ENCODE results near the gene THBS2. TPM values are rescaled to one million over a fixed set of nuclear protein-coding genes. Genes with fewer than 3 reads are reported as not detected.
"Not testable (repeated sequence)": the region's sequence is repeated elsewhere in the genome, so short reads cannot be mapped to it uniquely, and the experiment has no call there.

THBS2 gene
- total RNA-seq, 8 experiments from 2014 or later, result 0.59 to 42.2 (median 2.6) TPM

DNA sequence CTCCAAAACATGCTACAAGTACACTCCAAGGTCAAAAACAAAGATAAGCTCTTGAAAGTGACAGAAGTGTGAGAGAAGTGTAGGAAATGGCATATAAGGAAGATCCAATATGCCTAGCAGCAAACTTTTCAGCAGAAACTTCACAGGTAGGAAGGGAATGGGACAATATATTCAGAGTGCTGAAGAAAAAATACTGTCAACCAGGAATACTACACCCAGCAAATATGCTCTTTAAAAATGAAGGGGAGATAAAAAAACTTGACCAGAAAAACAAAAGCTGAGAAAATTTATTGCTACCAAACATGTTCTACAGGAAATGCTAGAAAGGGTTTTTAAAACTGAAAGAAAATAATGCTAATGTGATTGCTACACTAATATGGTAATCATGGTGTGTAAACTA is 46.2 kb downstream of the THBS2 start:
- Histone ChIP-seq H3K4me3 (no peak overlapping the region), H3K4me1 (replicated peaks in 1 of 2) (peaks cover 0 to 3% of the 10 kb centered on the region in 2 donors), H3K27ac (no peak overlapping the region)
- in situ Hi-C loops (cut with MboI; ENCODE audit: low pct_unique_long_range_greater_than_20kb in 2 of 9, low sequenced_read_pairs in 9 of 9, unreplicated experiment in 9 of 9), result no loop called here
- ATAC-seq (replicated peaks in 6 of 8), result no peak

DNA sequence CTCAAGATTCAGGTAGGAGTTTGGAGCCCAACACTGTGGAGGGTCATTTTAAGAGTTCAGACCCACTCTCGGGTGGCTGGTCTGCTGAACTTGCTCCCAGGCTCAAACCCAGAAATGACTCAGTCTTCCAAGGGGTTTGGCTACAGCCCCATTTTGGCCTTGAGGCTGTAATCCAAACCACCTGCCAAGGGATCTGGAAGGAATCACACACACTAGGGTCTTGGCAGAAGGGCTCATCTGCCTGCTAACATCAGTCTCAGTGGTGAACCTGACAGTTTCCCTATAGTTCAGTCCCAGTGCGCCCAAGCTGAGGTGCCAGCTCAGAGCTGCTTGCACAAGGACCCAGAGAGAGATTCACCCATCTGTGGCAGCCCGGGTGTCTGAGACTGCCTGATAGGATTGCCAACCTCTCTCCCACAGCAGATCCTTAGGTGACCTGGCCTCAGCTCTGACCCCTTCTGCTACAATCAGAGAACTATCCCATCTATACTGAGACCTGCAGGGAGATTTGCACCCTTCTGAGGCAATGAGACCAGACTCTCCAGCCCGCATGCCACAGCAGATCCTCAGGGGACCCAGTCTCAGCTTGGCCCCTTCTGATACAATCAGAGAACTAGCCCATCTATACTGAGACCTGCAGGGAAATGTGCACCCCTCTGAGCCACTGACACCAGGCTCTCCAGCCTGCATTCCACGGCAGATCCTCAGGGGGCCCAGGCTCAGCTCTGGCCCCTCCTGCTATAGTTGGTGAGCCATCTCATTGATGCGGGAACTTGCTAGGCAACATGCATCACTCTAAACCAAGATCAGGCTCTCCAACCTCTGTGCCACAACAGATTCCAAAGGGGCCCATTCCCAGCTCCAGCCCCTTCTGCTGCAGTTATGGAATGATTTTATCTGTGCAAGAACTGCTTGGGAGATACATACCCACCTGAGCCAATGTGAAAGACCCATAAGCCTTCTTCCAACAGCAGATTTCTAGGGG is 48.2 kb downstream of the THBS2 start:
- Histone ChIP-seq H3K4me3 (no peak overlapping the region), H3K27ac (no peak overlapping the region), H3K4me1 (replicated peaks in 1 of 2) (no peaks in the 10 kb centered on the region)
- WGBS, 10 experiments, result 0 to 93% (median 76%) methylated on average over 1 to 5 of the region's 6 CpGs; no CpG with 5 or more reads in 4 of the 10 experiments
- ATAC-seq (replicated peaks in 6 of 8), result no peak
- in situ Hi-C loops (cut with MboI; ENCODE audit: low pct_unique_long_range_greater_than_20kb in 2 of 9, low sequenced_read_pairs in 9 of 9, unreplicated experiment in 9 of 9), result no loop called here

DNA sequence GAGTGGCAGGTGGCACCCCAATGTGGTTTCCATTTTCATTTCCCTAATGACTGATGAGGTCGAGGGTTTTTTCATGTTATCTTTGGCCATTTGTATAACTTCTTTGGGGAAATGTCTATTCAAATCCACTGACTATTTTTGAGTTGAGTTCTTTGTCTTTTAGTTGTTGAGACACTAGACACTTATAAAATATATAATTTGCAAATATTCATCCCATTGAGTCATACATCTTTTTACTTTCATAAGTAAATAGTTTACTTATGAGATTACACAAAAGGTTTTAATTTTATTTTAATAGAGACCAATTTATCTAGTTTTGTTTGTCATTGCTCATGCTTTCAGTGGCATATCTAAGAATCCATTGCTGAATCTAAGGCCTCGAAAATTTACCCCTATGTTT is 49.5 kb downstream of the THBS2 start:
- in situ Hi-C loops (cut with MboI; ENCODE audit: low pct_unique_long_range_greater_than_20kb in 2 of 9, low sequenced_read_pairs in 9 of 9, unreplicated experiment in 9 of 9), result no loop called here
- Histone ChIP-seq H3K4me3 (no peak overlapping the region), H3K27ac (no peak overlapping the region), H3K4me1 (replicated peaks in 1 of 2) (no peaks in the 10 kb centered on the region)
- no peak for ATAC-seq (replicated peaks in 6 of 8)
- 0 to 67% (median 48%) methylated on average over 1 to 2 of the region's 2 CpGs for WGBS, 10 experiments

- no peak overlapping the region for H3K4me3 ChIP-seq
- ATAC-seq (replicated peaks in 6 of 8), result no peak
- no peak overlapping the region for H3K27ac ChIP-seq
- H3K4me1 ChIP-seq (replicated peaks in 1 of 2), result no peaks in the 10 kb centered on the region
- WGBS, 10 experiments, result 75 to 100% (median 84%) methylated on average over 2 to 12 of the region's 12 CpGs; no CpG with 5 or more reads in 3 of the 10 experiments
- in situ Hi-C loops (cut with MboI; ENCODE audit: low pct_unique_long_range_greater_than_20kb in 2 of 9, low sequenced_read_pairs in 9 of 9, unreplicated experiment in 9 of 9), result no loop called here
These were observed 51.7 kb downstream of the THBS2 start for GRCh38 chr6:169201985-169202384.

DNA sequence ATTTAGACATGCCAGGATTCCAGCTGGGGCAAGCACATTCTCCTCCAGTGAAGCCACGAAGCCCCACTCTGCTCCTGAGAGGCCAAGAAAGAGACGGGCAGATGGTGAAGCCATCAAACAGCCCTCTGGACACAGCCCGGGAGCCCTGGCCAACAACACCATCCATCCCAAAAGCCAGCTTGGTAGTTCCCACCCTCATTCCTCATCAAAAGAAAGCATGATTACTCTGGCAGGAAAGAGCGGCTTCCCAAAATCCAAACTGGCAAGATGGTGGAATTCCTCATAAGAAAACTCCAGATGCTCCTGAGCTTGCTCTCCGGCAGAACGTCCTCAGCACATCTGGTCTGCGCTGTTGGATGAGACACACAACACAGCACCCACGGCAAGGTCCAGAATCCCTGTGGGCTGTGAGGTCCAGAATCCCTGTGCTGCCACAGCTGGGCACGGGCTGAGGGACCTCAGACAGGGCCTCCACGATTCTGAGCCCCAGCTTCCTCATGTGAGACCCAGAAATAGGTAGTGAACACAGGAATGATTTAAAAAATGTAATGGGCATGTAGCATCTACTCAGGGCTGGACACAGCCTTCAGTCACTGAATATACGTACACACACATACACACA is 52.6 kb downstream of the THBS2 start:
- Histone ChIP-seq H3K27ac (no peak overlapping the region), H3K4me3 (no peak overlapping the region), H3K4me1 (replicated peaks in 1 of 2) (no peaks in the 10 kb centered on the region)
- no peak for ATAC-seq (replicated peaks in 6 of 8)
- in situ Hi-C loops (cut with MboI; ENCODE audit: low pct_unique_long_range_greater_than_20kb in 2 of 9, low sequenced_read_pairs in 9 of 9, unreplicated experiment in 9 of 9), result no loop called here
- WGBS, 10 experiments, result 40 to 92% (median 60%) methylated on average over 2 to 7 of the region's 11 CpGs; no CpG with 5 or more reads in 2 of the 10 experiments

- no peak for ATAC-seq (replicated peaks in 6 of 8)
- in situ Hi-C loops (cut with MboI; ENCODE audit: low pct_unique_long_range_greater_than_20kb in 2 of 9, low sequenced_read_pairs in 9 of 9, unreplicated experiment in 9 of 9), result no loop called here
- Histone ChIP-seq H3K27ac (no peak overlapping the region), H3K4me3 (no peak overlapping the region), H3K4me1 (replicated peaks in 1 of 2) (no peaks in the 10 kb centered on the region)
- 50 to 100% (median 84%) methylated on average over 1 to 4 of the region's 9 CpGs; no CpG with 5 or more reads in 4 of the 10 experiments for WGBS, 10 experiments
These were observed 53.9 kb downstream of the THBS2 start for GRCh38 chr6:169199625-169200335.

GRCh38 chr6:169198885-169199284 is 54.8 kb downstream of the THBS2 start:
- 0 to 100% (median 95%) methylated on average over 1 to 3 of the region's 3 CpGs; no CpG with 5 or more reads in 1 of the 10 experiments for WGBS, 10 experiments

GRCh38 chr6:169197929-169198328 is 55.7 kb downstream of the THBS2 start:
- WGBS, 10 experiments, result 78 to 100% (median 90%) methylated on average over 3 to 13 of the region's 15 CpGs; no CpG with 5 or more reads in 3 of the 10 experiments
- in situ Hi-C loops (cut with MboI; ENCODE audit: low pct_unique_long_range_greater_than_20kb in 2 of 9, low sequenced_read_pairs in 9 of 9, unreplicated experiment in 9 of 9); H3K27ac ChIP-seq; H3K4me1 ChIP-seq (replicated peaks in 1 of 2); ATAC-seq (replicated peaks in 6 of 8); H3K4me3 ChIP-seq: not testable (repeated sequence)

More at GRCh38 chr6:169198885-169199284, 54.8 kb downstream of the THBS2 start:
- no peak overlapping the region for H3K4me3 ChIP-seq
- no peak overlapping the region for H3K27ac ChIP-seq
- H3K4me1 ChIP-seq (replicated peaks in 1 of 2), result no peaks in the 10 kb centered on the region
- in situ Hi-C loops (cut with MboI; ENCODE audit: low pct_unique_long_range_greater_than_20kb in 2 of 9, low sequenced_read_pairs in 9 of 9, unreplicated experiment in 9 of 9), result no loop called here
- ATAC-seq (replicated peaks in 6 of 8), result no peak

- ATAC-seq (replicated peaks in 6 of 8); H3K4me1 ChIP-seq (replicated peaks in 1 of 2); H3K4me3 ChIP-seq; in situ Hi-C loops (cut with MboI; ENCODE audit: low pct_unique_long_range_greater_than_20kb in 2 of 9, low sequenced_read_pairs in 9 of 9, unreplicated experiment in 9 of 9); H3K27ac ChIP-seq: not testable (repeated sequence)
- 0 to 67% (median 43%) methylated on average over 1 of the region's 2 CpGs; no CpG with 5 or more reads in 6 of the 10 experiments for WGBS, 10 experiments
These were observed 57.4 kb downstream of the THBS2 start for GRCh38 chr6:169196279-169196678.

- in situ Hi-C loops (cut with MboI; ENCODE audit: low pct_unique_long_range_greater_than_20kb in 2 of 9, low sequenced_read_pairs in 9 of 9, unreplicated experiment in 9 of 9), result no loop called here
- no peak overlapping the region for H3K27ac ChIP-seq
- peak in 2 of 8 experiments; percentile 61 to 75 for ATAC-seq (replicated peaks in 6 of 8)
- 0 to 91% (median 35%) methylated on average over 1 to 2 of the region's 2 CpGs; no CpG with 5 or more reads in 4 of the 10 experiments for WGBS, 10 experiments
- H3K4me3 ChIP-seq, result no peak overlapping the region
- H3K4me1 ChIP-seq (replicated peaks in 1 of 2), result peaks cover 0 to 2% of the 10 kb centered on the region in 2 donors
These were observed 58.9 kb downstream of the THBS2 start for GRCh38 chr6:169194737-169195136.

DNA sequence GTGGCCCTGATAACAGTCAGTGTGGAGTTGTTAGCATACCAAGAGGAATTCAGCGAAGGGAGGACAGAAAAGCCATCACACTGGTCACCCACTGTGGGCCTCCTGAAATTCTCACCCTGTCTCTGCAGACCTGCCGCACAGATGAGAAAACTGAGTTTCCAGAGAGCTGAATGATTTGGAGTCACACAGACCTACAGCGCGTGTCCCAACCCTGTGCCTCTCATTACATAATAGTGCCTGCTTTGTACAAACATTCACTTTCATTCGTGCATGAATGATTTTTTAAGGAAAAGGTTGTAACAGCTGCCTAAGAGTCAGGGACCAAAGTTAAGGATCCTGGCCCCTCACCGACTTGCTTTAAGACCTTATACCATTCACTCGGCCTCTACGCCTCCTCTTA is 62.7 kb downstream of the THBS2 start:
- no peak for ATAC-seq (replicated peaks in 6 of 8)
- Histone ChIP-seq H3K4me3 (no peak overlapping the region), H3K27ac (no peak overlapping the region), H3K4me1 (replicated peaks in 1 of 2) (peaks cover 0 to 2% of the 10 kb centered on the region in 2 donors)
- in situ Hi-C loops (cut with MboI; ENCODE audit: low pct_unique_long_range_greater_than_20kb in 2 of 9, low sequenced_read_pairs in 9 of 9, unreplicated experiment in 9 of 9), result no loop called here
- WGBS, 10 experiments, result 59 to 90% (median 73%) methylated on average over 2 to 8 of the region's 8 CpGs; no CpG with 5 or more reads in 2 of the 10 experiments

DNA sequence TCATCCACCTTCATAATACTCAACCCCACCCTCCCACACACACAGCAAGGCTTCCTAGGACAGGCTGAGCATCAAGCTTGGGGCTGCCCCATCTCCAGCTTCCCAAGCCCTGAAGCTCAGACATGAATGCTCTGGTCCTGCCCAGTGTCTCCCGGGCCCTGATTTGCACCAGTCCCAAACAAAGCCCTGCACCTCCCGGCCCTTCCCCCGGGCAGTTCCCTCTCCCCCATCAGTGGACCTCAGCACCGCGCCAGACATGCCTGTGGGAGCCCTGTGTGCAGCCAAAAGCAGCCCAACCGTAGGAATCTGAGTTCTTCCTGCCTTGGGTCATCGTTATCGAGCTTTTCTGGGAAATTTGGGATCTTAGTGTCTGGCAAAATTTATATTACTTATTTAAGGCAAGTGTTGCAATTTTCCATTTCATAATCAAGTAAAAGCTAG is 63.5 kb downstream of the THBS2 start:
- Histone ChIP-seq H3K4me1 (replicated peaks in 1 of 2) (peaks cover 0 to 2% of the 10 kb centered on the region in 2 donors), H3K27ac (no peak overlapping the region), H3K4me3 (no peak overlapping the region)
- 0 to 97% (median 20%) methylated on average over 1 to 5 of the region's 8 CpGs; no CpG with 5 or more reads in 3 of the 10 experiments for WGBS, 10 experiments
- in situ Hi-C loops (cut with MboI; ENCODE audit: low pct_unique_long_range_greater_than_20kb in 2 of 9, low sequenced_read_pairs in 9 of 9, unreplicated experiment in 9 of 9), result no loop called here
- ATAC-seq (replicated peaks in 6 of 8), result peak in 3 of 8 experiments; percentile 44 to 84 (median 77)

Measured in motor neuron (in vitro differentiated cells).